SK-N-SH treated with all-trans-retinoic acid at 6 μM for 48 hours (cell line): ENCODE data around the gene NME8.

Source experiments
- ARNTL ChIP-seq: fragments of 450-650 bp; formaldehyde crosslinking; IDR thresholded peaks from 2 replicates; pipeline ENCODE4 v1.5.0; 2020; ENCODE audit warnings: low read depth, mild to moderate bottlenecking, moderate library complexity, borderline replicate concordance
- CSDC2 ChIP-seq: fragments of 250-450 bp; sonication (Bioruptor Pico); IDR thresholded peaks from 2 replicates; pipeline ENCODE4 v1.5.0; 2020; ENCODE audit warnings: mild to moderate bottlenecking, moderate library complexity
- SNAI2 ChIP-seq: fragments of 250-450 bp; sonication (Bioruptor Pico); IDR thresholded peaks from 2 replicates; pipeline ENCODE4 v1.5.0; 2020; ENCODE audit warnings: mild to moderate bottlenecking, moderate library complexity
- ZFP30 ChIP-seq: fragments of 450-650 bp; formaldehyde crosslinking; IDR thresholded peaks from 2 replicates; pipeline ENCODE4 v1.5.0; 2022; ENCODE audit warnings: mild to moderate bottlenecking, moderate library complexity

DNA sequence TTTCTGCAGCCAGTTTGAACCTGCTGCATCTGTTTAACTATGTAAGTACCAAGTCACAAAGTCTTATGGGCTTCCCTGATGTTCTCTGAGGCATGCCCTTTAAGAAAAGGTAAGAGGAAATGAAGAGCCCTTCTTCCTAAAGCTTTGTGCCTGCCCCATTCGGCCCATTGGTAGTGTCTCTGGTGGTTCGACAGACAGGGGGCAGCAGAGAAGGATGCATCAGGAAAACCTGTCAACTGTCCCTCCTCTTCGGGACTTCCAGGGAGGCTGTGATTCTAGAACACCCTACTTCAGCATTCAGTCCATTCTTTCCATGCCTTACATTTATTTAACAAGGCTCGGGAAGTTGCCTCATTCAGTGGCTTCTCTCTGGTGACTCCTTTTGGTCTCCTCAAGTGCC is 70.1 kb downstream of the NME8 start:
- TF ChIP-seq SNAI2 (CRISPR knock-in tag) = no peak
- TF ChIP-seq ZFP30 = no peak
- no peak for TF ChIP-seq CSDC2 (CRISPR knock-in tag)
- TF ChIP-seq ARNTL = no peak
